T-helper 2 cell (primary cell): Measurements from ENCODE around the gene HSPA4L.

ENCODE experiments used
- DNase-seq, 5 experiments: peaks; one replicate each; pipeline versions ENCODE4 v3.0.0 to v3.0.0-alpha.2; 2012 to 2022
- total RNA-seq, 2 donors: gene quantifications; one replicate each; lab custom pipeline; 2026; lab: John Stamatoyannopoulos, UW

The HSPA4L gene
- total RNA-seq, result 0.62 to 1.3 reads per million in 2 donors

- peak in 4 of 5 experiments; percentile 3 to 66 (median 8) for DNase-seq
These were observed at the start of gene HSPA4L for GRCh38 chr4:127782275-127783025. Gene HSPA4L, plus strand, starts transcription at chr4:127782322. Its CDS starts 229 bp downstream, at chr4:127782551.

GRCh38 chr4:127732623-127733328 lies 49.3 kb upstream of the HSPA4L start:
- peak in 1 of 5 experiments; percentile 5 for DNase-seq

- DNase-seq, result no peak
These were observed 47.1 kb upstream of the HSPA4L start for GRCh38 chr4:127734976-127735375.

- no peak for DNase-seq
These were observed 44.8 kb upstream of the HSPA4L start for GRCh38 chr4:127737295-127737694.

GRCh38 chr4:127741247-127741646 lies 40.9 kb upstream of the HSPA4L start:
- DNase-seq, result no peak

- no peak for DNase-seq
These were observed 34.2 kb upstream of the HSPA4L start for GRCh38 chr4:127747883-127748282.

- DNase-seq, result no peak
These were observed 33.2 kb upstream of the HSPA4L start for GRCh38 chr4:127748957-127749356.

- DNase-seq, result no peak
These were observed 25.2 kb upstream of the HSPA4L start for GRCh38 chr4:127756906-127757305.

GRCh38 chr4:127759228-127759820 lies 22.8 kb upstream of the HSPA4L start:
- no peak for DNase-seq

- no peak for DNase-seq
These were observed 22.2 kb upstream of the HSPA4L start for GRCh38 chr4:127759893-127760292.

- no peak for DNase-seq
These were observed 10.4 kb upstream of the HSPA4L start for GRCh38 chr4:127771535-127772275.

GRCh38 chr4:127772769-127773671 lies 9.1 kb upstream of the HSPA4L start:
- no peak for DNase-seq

- no peak for DNase-seq
These were observed 6.3 kb upstream of the HSPA4L start for GRCh38 chr4:127775843-127776242.

- no peak for DNase-seq
These were observed 5.5 kb upstream of the HSPA4L start for GRCh38 chr4:127776620-127777019.

- no peak for DNase-seq
These were observed 4.6 kb upstream of the HSPA4L start for GRCh38 chr4:127777487-127777886.

- DNase-seq, result no peak
These were observed 4.0 kb upstream of the HSPA4L start for GRCh38 chr4:127778102-127778501.

GRCh38 chr4:127780598-127780997 lies 1.5 kb upstream of the HSPA4L start:
- no peak for DNase-seq

- DNase-seq, result peak in 1 of 5 experiments; percentile 40
These were observed 660 bp upstream of the HSPA4L start for GRCh38 chr4:127781300-127782024.

GRCh38 chr4:127782025-127782274 lies 172 bp upstream of the HSPA4L start:
- no peak for DNase-seq

GRCh38 chr4:127783026-127783769 lies 1.1 kb downstream of the HSPA4L start:
- DNase-seq, result peak in 1 of 5 experiments; percentile 25
